ENCODE measurements around the gene LMAN1L. TPM values are rescaled to one million over a fixed set of nuclear protein-coding genes. Genes with fewer than 3 reads are reported as not detected.
A peak's percentile ranks its signal among the peaks of the same experiment; 100 is the strongest.

The LMAN1L gene
- total RNA-seq (2014; rRNA removed), result not detected in 2 replicates
- Bru-seq, nascent RNA, result percentile 26 among the genes with signal in this experiment
- BruChase-seq, experiment 1, labeled RNA remaining after a 6-hour chase, result percentile 48 among the genes with signal in this experiment
- percentile 32 among the genes with signal in this experiment for BruChase-seq, experiment 2, labeled RNA remaining after a 2-hour chase
- long read RNA-seq, result 0 reads

DNA sequence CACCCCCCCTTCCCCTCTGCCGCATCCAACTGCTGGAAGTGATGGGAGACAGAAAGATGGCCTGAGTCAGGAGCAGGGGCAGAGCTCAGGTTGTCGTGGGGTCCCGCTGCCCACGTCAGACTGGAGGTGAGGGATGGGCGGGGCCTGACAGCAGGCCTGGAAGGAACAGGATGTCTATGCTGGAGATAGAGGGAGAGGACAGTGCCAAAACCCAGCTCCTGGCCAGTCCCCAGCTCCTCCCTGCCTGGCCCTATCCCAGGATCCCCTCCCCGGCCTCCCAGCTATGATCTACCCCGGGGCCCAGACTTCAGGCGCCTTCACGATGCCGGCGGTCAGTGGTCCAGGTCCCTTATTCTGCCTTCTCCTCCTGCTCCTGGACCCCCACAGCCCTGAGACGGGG, at the start of gene LMAN1L:
TSS of gene LMAN1L (plus strand) at position 303 of the 400 bp plus-strand sequence. CDS start at position 323, 20 bp downstream.
- no peak for ATAC-seq
- TF ChIP-seq CTCF (conservative IDR thresholded peaks at IDR 0.05; ENCODE audit: low read depth, low read length) (no peak), EZH2phosphoT487 (IDR thresholded peaks at IDR 0.05; ENCODE audit: borderline replicate concordance, low read length) (no peak), EZH2 (IDR thresholded peaks at IDR 0.05; ENCODE audit: low read length, unreplicated experiment) (no peak)
- peaks cover 22% of the 10 kb centered on the region for H3K4me1 ChIP-seq (ENCODE audit: insufficient read depth, low read length)

GRCh38 chr15:74763416-74763815, 49.2 kb upstream of the LMAN1L start:
- H2AFZ ChIP-seq (ENCODE audit: low read length), result no peak overlapping the region

More for the DNA sequence above, at the start of gene LMAN1L:
- no peak within 1 kb of the TSS for H3K9ac ChIP-seq (ENCODE audit: low read length)
- no peak within 1 kb of the TSS for H2AFZ ChIP-seq (ENCODE audit: low read length)
- no peak for DNase-seq
- H3K79me2 ChIP-seq (ENCODE audit: low read length), result no peaks in the 10 kb centered on the region
- no TSS peak for BruUV-seq (replicated peaks)
- no peak within 1 kb of the TSS for H3K4me3 ChIP-seq (ENCODE audit: low read length)
- no peaks in the 10 kb centered on the region for H3F3A ChIP-seq (ENCODE audit: low read length, unreplicated experiment)
- no peaks in the 10 kb centered on the region for H3K9me3 ChIP-seq (ENCODE audit: low read length)
- CTCF ChIA-PET, result no interaction called here
- no peaks in the 10 kb centered on the region for H3K27me3 ChIP-seq (ENCODE audit: low read length)
- intact Hi-C loops (cut with micrococcal nuclease), result no loop called here
- no peaks in the 10 kb centered on the region for H3K9me2 ChIP-seq (replicated peaks; ENCODE audit: low read length)
- no peaks in the 10 kb centered on the region for H3K36me3 ChIP-seq (ENCODE audit: low read depth, low read length)
- H4K20me1 ChIP-seq (ENCODE audit: low read length), result no peaks in the 10 kb centered on the region
- POLR2A ChIA-PET (ENCODE audit: unreplicated experiment), result no interaction called here
- H3K4me2 ChIP-seq (ENCODE audit: low read length), result no peak within 1 kb of the TSS
- no peak within 1 kb of the TSS for H3K27ac ChIP-seq (ENCODE audit: low read length)

More at GRCh38 chr15:74763416-74763815, 49.2 kb upstream of the LMAN1L start:
- H3K9me2 ChIP-seq (replicated peaks; ENCODE audit: low read length), result no peaks in the 10 kb centered on the region
- no peaks in the 10 kb centered on the region for H3K9me3 ChIP-seq (ENCODE audit: low read length)
- ChIA-PET POLR2A (ENCODE audit: unreplicated experiment) (no interaction called here), CTCF (no interaction called here)
- no peaks in the 10 kb centered on the region for H3K36me3 ChIP-seq (ENCODE audit: low read depth, low read length)
- no peak for ATAC-seq
- H3K4me3 ChIP-seq (ENCODE audit: low read length), result no peak overlapping the region
- BruUV-seq (replicated peaks), result no TSS peak
- no peaks in the 10 kb centered on the region for H3K27me3 ChIP-seq (ENCODE audit: low read length)
- intact Hi-C loops (cut with micrococcal nuclease), result no loop called here
- DNase-seq, result no peak
- H3K27ac ChIP-seq (ENCODE audit: low read length), result no peak overlapping the region
- H3K4me1 ChIP-seq (ENCODE audit: insufficient read depth, low read length), result no peaks in the 10 kb centered on the region
- no peaks in the 10 kb centered on the region for H4K20me1 ChIP-seq (ENCODE audit: low read length)
- no peaks in the 10 kb centered on the region for H3F3A ChIP-seq (ENCODE audit: low read length, unreplicated experiment)
- H3K79me2 ChIP-seq (ENCODE audit: low read length), result no peaks in the 10 kb centered on the region
- H3K4me2 ChIP-seq (ENCODE audit: low read length), result no peak overlapping the region
- no peak overlapping the region for H3K9ac ChIP-seq (ENCODE audit: low read length)
- no peak for TF ChIP-seq EZH2 (IDR thresholded peaks at IDR 0.05; ENCODE audit: low read length, unreplicated experiment)
- TF ChIP-seq CTCF (conservative IDR thresholded peaks at IDR 0.05; ENCODE audit: low read depth, low read length), result no peak
- no peak for TF ChIP-seq EZH2phosphoT487 (IDR thresholded peaks at IDR 0.05; ENCODE audit: borderline replicate concordance, low read length)

Data from PC-3 (cell line).